ENCODE data around the gene GUCY1A2.
"Not testable (repeated sequence)": the region's sequence is repeated elsewhere in the genome, so short reads cannot be mapped to it uniquely, and the experiment has no call there.

GUCY1A2 gene

GRCh38 chr11:107018219-107018901 lies at the start of gene GUCY1A2:
GUCY1A2 (minus strand) TSS chr11:107018476; CDS start chr11:107018055, 421 bp downstream.
- DNase-seq (ENCODE audit: low read depth): peak; percentile 16

GRCh38 chr11:107054391-107054790 lies 36.1 kb upstream of the GUCY1A2 start:
- no peak for DNase-seq (ENCODE audit: low read depth)

GRCh38 chr11:107051332-107051731 lies 33.1 kb upstream of the GUCY1A2 start:
- not testable (repeated sequence) for DNase-seq (ENCODE audit: low read depth)

GRCh38 chr11:107050899-107051298 lies 32.6 kb upstream of the GUCY1A2 start:
- not testable (repeated sequence) for DNase-seq (ENCODE audit: low read depth)

GRCh38 chr11:107050121-107050520 lies 31.8 kb upstream of the GUCY1A2 start:
- DNase-seq (ENCODE audit: low read depth): peak; percentile 24

- DNase-seq (ENCODE audit: low read depth): peak; percentile 70
Observed at GRCh38 chr11:107044503-107044902, 26.2 kb upstream of the GUCY1A2 start.

GRCh38 chr11:107043242-107044006 lies 25.1 kb upstream of the GUCY1A2 start:
- peak; percentile 95 for DNase-seq (ENCODE audit: low read depth)

- no peak for DNase-seq (ENCODE audit: low read depth)
Observed at GRCh38 chr11:107042748-107043147, 24.5 kb upstream of the GUCY1A2 start.

GRCh38 chr11:107041088-107041444 lies 22.8 kb upstream of the GUCY1A2 start:
- peak; percentile 88 for DNase-seq (ENCODE audit: low read depth)

- DNase-seq (ENCODE audit: low read depth): no peak
Observed at GRCh38 chr11:107040433-107041087, 22.3 kb upstream of the GUCY1A2 start.

GRCh38 chr11:107025673-107026072 lies 7.4 kb upstream of the GUCY1A2 start:
- DNase-seq (ENCODE audit: low read depth): no peak

GRCh38 chr11:107020594-107020993 lies 2.3 kb upstream of the GUCY1A2 start:
- no peak for DNase-seq (ENCODE audit: low read depth)

GRCh38 chr11:107018902-107019493 lies 722 bp upstream of the GUCY1A2 start:
- peak; percentile 66 for DNase-seq (ENCODE audit: low read depth)

GRCh38 chr11:107017433-107018218 lies 650 bp downstream of the GUCY1A2 start:
- DNase-seq (ENCODE audit: low read depth): peak; percentile 42

- DNase-seq (ENCODE audit: low read depth): no peak
Observed at GRCh38 chr11:107017104-107017432, 1.2 kb downstream of the GUCY1A2 start.

GRCh38 chr11:107014871-107015270 lies 3.4 kb downstream of the GUCY1A2 start:
- DNase-seq (ENCODE audit: low read depth): peak; percentile 10

- peak; percentile 15 for DNase-seq (ENCODE audit: low read depth)
Observed at GRCh38 chr11:107011977-107012376, 6.3 kb downstream of the GUCY1A2 start.

- DNase-seq (ENCODE audit: low read depth): no peak
Observed at GRCh38 chr11:107009190-107009589, 9.1 kb downstream of the GUCY1A2 start.

- DNase-seq (ENCODE audit: low read depth): no peak
Observed at GRCh38 chr11:107006076-107006833, 12.0 kb downstream of the GUCY1A2 start.

- DNase-seq (ENCODE audit: low read depth): peak; percentile 16
Observed at GRCh38 chr11:106999196-106999595, 19.1 kb downstream of the GUCY1A2 start.

- DNase-seq (ENCODE audit: low read depth): no peak
Observed at GRCh38 chr11:106998916-106999188, 19.4 kb downstream of the GUCY1A2 start.
